Stomach (tissue), 9 donors: ENCODE results near the gene ZNF814. TPM values are rescaled to one million over a fixed set of nuclear protein-coding genes. Genes with fewer than 3 reads are reported as not detected.
"Not testable (repeated sequence)": the region's sequence is repeated elsewhere in the genome, so short reads cannot be mapped to it uniquely, and the experiment has no call there.

ENCODE experiments used
- DNase-seq, 2 donors: peaks; one replicate each; pipeline versions ENCODE4 v3.0.0 to v3.0.0-alpha.2; 2013 to 2019
- H3K27ac ChIP-seq, 5 donors: fragments of 200-600 bp in 4 of 5; sonication (generic) in 4 of 5; one replicate each; pipeline ENCODE4 v1.5.1; 2013 to 2019; ENCODE audit warnings: mild to moderate bottlenecking in 1 of 5, moderate library complexity in 1 of 5
- H3K27me3 ChIP-seq, 3 donors: fragments of 200-600 bp; sonication (generic); one replicate each; pipeline ENCODE4 v1.5.1; 2017 to 2019; ENCODE audit warnings: mixed run types in 1 of 3
- H3K36me3 ChIP-seq, 4 donors: fragments of 200-600 bp; sonication (generic); 1 replicate in 3 of 4; 2 replicates in 1 of 4; pipeline ENCODE4 v1.5.1; 2016 to 2019
- H3K4me1 ChIP-seq, 4 donors: fragments of 200-600 bp; sonication (generic); one replicate each; pipeline ENCODE4 v1.5.1; 2016 to 2019
- H3K4me3 ChIP-seq, 4 donors: fragments of 200-600 bp; sonication (generic) in 3 of 4; one replicate each; pipeline ENCODE4 v1.5.1; 2016 to 2019; ENCODE audit warnings: mild to moderate bottlenecking in 1 of 4
- H3K9me3 ChIP-seq, 4 donors: fragments of 200-600 bp; sonication (generic); one replicate each; pipeline ENCODE4 v1.5.1; 2016 to 2019
- CTCF ChIP-seq, 7 experiments: fragments of 450-650 bp in 4 of 7; fragments of 200-600 bp in 3 of 7; sonication (generic) in 3 of 7; IDR thresholded peaks; one replicate each; pipeline ENCODE4 v1.5.1; 2016 to 2019; ENCODE audit warnings: antibody characterized with exemption in 7 of 7, control low read depth in 2 of 7, mild to moderate bottlenecking in 1 of 7
- EP300 ChIP-seq: sonication (generic); formaldehyde crosslinking; IDR thresholded peaks from one replicate; pipeline ENCODE4 v1.6.1; 2017; ENCODE audit warnings: antibody characterized with exemption
- POLR2A ChIP-seq, 4 donors: fragments of 450-650 bp; IDR thresholded peaks; one replicate each; pipeline ENCODE4 v1.6.1; 2016; ENCODE audit warnings: antibody characterized with exemption in 4 of 4, control low read depth in 2 of 4, mild to moderate bottlenecking in 1 of 4, moderate library complexity in 1 of 4
- POLR2AphosphoS5 ChIP-seq, 3 donors: sonication (generic); formaldehyde crosslinking; IDR thresholded peaks; one replicate each; pipeline ENCODE4 v1.6.1; 2016; ENCODE audit warnings: antibody characterized with exemption in 3 of 3
- WGBS, 5 donors: extraction: QIAGEN DNeasy Blood & Tissue Kit in 3 of 5; methylation state at CpG; one replicate each; pipeline versions ENCODE4 v1.1.5 to v1.1.7; 2013 to 2018; 5-methylcytosine and 5-hydroxymethylcytosine counted together
- intact Hi-C: fragments of 100-400 bp; cut with DNase I; formaldehyde crosslinking; loops from one replicate; pipeline ENCODE4 v1.15.1; 2023; ENCODE audit warnings: low total_unique reads
- polyA plus RNA-seq, 3 donors: library from polyadenylated mRNA; stranded (reverse); fragments of 200-250 nt; gene quantifications; one replicate each; pipeline ENCODE4 v1.2.3, GENCODE V29; 2013
- total RNA-seq, 5 donors: library from RNA; depleted of rRNA; stranded (reverse); fragments of >200 nt; gene quantifications; one replicate each; pipeline versions ENCODE4 v1.1.0 to v1.2.3, GENCODE V29; 2014 to 2016
- donor health status: healthy with polysubstance abuse.
- donor health status: Bipolar disorder and iron deficiency.
- donor health status: healthy.

The ZNF814 gene
- total and polyA plus RNA-seq, 8 donors, result 0.45 to 31.0 (median 5.0) TPM

GRCh38 chr19:57927587-57927986 is 38.8 kb upstream of the ZNF814 start:
- Histone ChIP-seq H3K4me1 (no peaks in the 10 kb centered on the region), H3K9me3 (peaks cover 51 to 98% (median 90%) of the 10 kb centered on the region in 4 donors), H3K4me3 (no peak overlapping the region), H3K27me3 (no peaks in the 10 kb centered on the region), H3K36me3 (peaks cover 28 to 93% (median 64%) of the 10 kb centered on the region in 4 donors), H3K27ac (no peak overlapping the region)
- intact Hi-C loops, result no loop called here
- no peak for DNase-seq
- 93 to 99% (median 97%) methylated on average over 4 of the region's 4 CpGs for WGBS, 5 donors
- TF ChIP-seq POLR2A (IDR thresholded peaks at IDR 0.05) (no peak), POLR2AphosphoS5 (IDR thresholded peaks at IDR 0.05) (no peak), CTCF (IDR thresholded peaks at IDR 0.05) (no peak), EP300 (no peak)

- peak; percentile 81 to 97 for DNase-seq
- WGBS, 5 donors, result 1% methylated on average over 26 to 51 of the region's 51 CpGs
- Histone ChIP-seq H3K36me3 (peaks cover 19 to 53% (median 39%) of the 10 kb centered on the region in 4 donors), H3K4me1 (peaks cover 7 to 21% (median 15%) of the 10 kb centered on the region in 4 donors), H3K27ac (peak within 1 kb of the TSS; percentile 51 to 91 (median 81)), H3K9me3 (peaks cover 5 to 57% (median 26%) of the 10 kb centered on the region in 4 donors), H3K4me3 (peak within 1 kb of the TSS; percentile 65 to 96 (median 86))
- TF ChIP-seq CTCF (IDR thresholded peaks at IDR 0.05), result peak in 1 of 7 experiments; percentile 27
- peak in 1 of 4 donors; percentile 20 for TF ChIP-seq POLR2A (IDR thresholded peaks at IDR 0.05)
- peak; percentile 53 to 90 (median 60) for TF ChIP-seq POLR2AphosphoS5 (IDR thresholded peaks at IDR 0.05)
- H3K27me3 ChIP-seq, intact Hi-C loops: not testable (repeated sequence)
These were observed 27.5 kb upstream of the ZNF814 start, which contains the start of gene ZNF417 for GRCh38 chr19:57916168-57916995. TSS of gene ZNF417 (minus strand) at chr19:57916592. CDS start at chr19:57916411, 181 bp downstream.

- TF ChIP-seq POLR2AphosphoS5 (IDR thresholded peaks at IDR 0.05) (no peak), EP300 (no peak), CTCF (IDR thresholded peaks at IDR 0.05) (no peak), POLR2A (IDR thresholded peaks at IDR 0.05) (no peak)
- Histone ChIP-seq H3K4me3 (peak overlapping the region in 1 of 4 donors; percentile 96), H3K27ac (no peak overlapping the region), H3K4me1 (peaks cover 7 to 21% (median 15%) of the 10 kb centered on the region in 4 donors), H3K27me3 (no peaks in the 10 kb centered on the region), H3K9me3 (peaks cover 10 to 55% (median 34%) of the 10 kb centered on the region in 4 donors), H3K36me3 (peaks cover 24 to 52% (median 41%) of the 10 kb centered on the region in 4 donors)
- intact Hi-C loops, result no loop called here
- DNase-seq, result peak in 1 of 2 donors; percentile 15
- WGBS, 5 donors, result 52 to 84% (median 62%) methylated on average over 3 of the region's 3 CpGs
These were observed 25.7 kb upstream of the ZNF814 start for GRCh38 chr19:57914531-57914930.

GRCh38 chr19:57907394-57907793 is 18.6 kb upstream of the ZNF814 start:
- peaks cover 26 to 94% (median 72%) of the 10 kb centered on the region in 4 donors for H3K9me3 ChIP-seq
- intact Hi-C loops, result no loop called here

More at GRCh38 chr19:57907394-57907793, 18.6 kb upstream of the ZNF814 start:
- DNase-seq, result no peak
- H3K27me3 ChIP-seq, result no peaks in the 10 kb centered on the region
- peaks cover 31 to 72% (median 66%) of the 10 kb centered on the region in 4 donors for H3K36me3 ChIP-seq
- no peak overlapping the region for H3K27ac ChIP-seq
- 84 to 99% (median 94%) methylated on average over 3 of the region's 3 CpGs for WGBS, 5 donors
- no peaks in the 10 kb centered on the region for H3K4me1 ChIP-seq
- no peak overlapping the region for H3K4me3 ChIP-seq
- no peak for TF ChIP-seq POLR2A (IDR thresholded peaks at IDR 0.05)
- no peak for TF ChIP-seq CTCF (IDR thresholded peaks at IDR 0.05)
- TF ChIP-seq EP300, result no peak
- TF ChIP-seq POLR2AphosphoS5 (IDR thresholded peaks at IDR 0.05), result no peak
